NCI-H2107 treated with DMSO at 0.1 percent for 48 hours (cell line): ENCODE data around the gene AEBP2.
"Not testable (repeated sequence)": the region's sequence is repeated elsewhere in the genome, so short reads cannot be mapped to it uniquely, and the experiment has no call there.

Experiments
- DNase-seq: peaks from one replicate; lab custom pipeline; 2025; ENCODE audit not compliant: unreplicated experiment; lab: John Stamatoyannopoulos, UW

AEBP2 gene, protein sequence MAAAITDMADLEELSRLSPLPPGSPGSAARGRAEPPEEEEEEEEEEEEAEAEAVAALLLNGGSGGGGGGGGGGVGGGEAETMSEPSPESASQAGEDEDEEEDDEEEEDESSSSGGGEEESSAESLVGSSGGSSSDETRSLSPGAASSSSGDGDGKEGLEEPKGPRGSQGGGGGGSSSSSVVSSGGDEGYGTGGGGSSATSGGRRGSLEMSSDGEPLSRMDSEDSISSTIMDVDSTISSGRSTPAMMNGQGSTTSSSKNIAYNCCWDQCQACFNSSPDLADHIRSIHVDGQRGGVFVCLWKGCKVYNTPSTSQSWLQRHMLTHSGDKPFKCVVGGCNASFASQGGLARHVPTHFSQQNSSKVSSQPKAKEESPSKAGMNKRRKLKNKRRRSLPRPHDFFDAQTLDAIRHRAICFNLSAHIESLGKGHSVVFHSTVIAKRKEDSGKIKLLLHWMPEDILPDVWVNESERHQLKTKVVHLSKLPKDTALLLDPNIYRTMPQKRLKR

DNA sequence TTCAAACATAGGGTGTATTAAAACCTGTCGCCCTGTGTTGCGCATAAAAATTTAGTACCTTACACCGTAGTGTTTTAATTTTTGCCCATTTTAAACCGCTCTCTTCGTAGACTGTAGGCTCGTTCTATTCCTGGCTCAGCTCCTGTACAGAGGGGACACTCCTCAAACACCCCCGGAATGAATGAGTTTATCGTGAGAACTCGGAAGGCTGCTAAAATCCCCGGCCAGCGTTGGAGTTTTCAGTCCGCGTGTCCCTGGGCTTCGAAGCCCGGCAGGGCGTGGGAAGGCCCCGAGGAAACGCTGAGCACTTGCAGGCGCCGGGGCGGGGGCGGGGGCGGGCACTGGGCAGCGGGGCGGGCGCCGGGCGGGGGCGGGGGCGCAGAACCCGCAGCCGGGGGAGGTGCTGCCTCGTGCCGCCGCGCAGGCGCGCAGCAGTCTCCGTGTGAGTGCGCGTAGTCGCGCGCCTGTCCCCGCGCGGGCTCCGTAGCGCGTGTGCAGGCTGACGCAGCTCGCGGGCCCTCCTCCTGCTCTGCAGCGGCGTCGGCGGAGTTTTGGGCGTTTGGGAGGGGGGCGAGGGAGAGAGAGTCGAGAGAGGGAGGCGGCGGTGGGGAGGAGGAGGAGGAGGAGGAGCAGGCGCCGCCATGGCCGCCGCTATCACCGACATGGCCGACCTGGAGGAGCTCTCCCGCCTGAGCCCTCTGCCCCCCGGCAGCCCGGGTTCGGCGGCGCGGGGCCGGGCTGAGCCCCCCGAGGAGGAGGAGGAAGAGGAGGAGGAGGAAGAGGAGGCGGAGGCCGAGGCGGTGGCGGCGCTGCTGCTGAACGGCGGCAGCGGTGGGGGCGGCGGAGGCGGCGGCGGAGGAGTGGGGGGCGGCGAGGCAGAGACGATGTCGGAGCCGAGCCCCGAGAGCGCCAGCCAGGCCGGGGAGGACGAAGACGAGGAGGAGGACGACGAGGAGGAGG is at the start of gene AEBP2:
Gene AEBP2, plus strand, starts transcription at position 434 of the 960 bp plus-strand sequence. Its CDS starts 208 bp downstream, at position 642.
- peak; percentile 74 for DNase-seq

DNA sequence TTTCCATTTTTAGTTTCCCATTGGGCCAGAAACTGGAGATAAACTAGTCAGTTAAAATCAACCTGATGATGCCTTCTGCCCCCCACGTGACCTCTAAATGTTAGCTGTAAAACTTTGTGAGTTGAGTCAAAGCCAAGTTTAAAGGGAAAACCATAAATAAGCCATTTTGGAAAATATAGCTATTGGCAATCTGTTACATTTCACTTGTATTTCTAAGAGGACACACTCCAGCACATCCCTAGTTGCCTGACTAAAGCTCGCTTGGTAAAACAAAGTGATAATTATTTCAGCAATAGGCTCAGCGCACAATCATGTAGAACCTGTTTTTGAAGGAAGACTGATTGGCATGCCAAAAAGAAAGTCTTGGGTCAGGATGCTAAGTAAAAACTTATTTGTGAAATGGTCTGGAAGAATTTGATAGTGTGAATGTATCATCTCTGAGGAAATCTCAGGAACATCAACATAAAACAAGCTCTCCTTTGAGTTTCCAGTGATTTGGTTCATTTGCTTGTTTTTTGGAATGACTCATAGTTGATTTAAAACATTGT is 49.2 kb upstream of the AEBP2 start:
- no peak for DNase-seq

DNA sequence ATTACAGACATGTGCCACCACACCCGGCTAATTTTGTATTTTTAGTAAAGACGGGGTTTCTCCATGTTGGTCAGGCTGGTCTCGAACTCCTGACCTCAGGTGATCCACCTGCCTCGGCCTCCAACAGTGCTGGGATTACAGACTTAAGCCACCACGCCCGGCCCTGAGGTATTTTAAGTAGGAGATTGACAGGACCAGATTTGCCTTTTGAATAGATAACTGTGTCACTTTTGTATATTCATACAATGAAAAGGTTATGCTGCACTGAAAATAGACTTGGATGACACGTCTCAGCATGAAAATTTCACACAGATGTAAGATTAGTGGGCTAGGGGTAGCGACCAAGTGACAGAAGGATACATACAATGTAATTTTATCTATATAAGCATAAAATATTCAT is 46.6 kb upstream of the AEBP2 start:
- not testable (repeated sequence) for DNase-seq

DNA sequence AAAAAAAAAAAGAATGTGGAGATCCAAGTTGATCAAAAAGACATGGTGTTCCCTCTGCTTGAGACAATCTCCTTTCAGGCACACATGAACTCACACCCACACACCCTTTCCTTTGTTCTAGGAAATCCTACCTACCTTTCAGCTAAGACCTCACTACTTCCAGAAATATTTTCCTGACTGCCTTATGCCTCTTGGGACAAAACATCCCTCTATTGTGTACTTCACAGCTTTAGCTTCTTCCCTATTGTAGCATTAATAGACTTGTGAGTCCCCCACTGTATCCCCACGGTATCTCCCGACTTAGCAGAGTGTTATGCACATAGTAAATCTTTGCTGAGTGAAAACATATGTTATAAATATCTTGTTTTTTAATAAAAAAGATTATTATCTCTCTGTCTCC is 44.9 kb upstream of the AEBP2 start:
- DNase-seq = no peak

DNA sequence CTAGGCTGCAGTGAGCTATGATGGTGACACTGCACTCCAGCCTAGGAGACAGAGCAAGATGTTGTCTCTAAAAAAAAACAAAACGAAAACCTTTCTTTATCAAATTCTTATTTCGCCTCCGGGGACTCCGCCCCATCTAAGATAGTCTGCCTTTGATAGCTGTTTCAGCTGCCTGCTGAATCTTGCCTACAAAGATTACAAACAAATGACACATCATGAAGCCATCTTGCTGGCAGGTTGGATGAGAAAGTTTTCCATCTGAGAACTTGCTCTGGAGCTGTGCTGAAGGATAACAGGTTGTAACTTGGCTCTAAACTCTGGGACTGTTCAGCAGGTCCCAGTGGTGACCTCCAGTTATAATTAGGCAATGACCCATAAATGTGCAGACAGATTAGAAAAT is 41.8 kb upstream of the AEBP2 start:
- no peak for DNase-seq

DNA sequence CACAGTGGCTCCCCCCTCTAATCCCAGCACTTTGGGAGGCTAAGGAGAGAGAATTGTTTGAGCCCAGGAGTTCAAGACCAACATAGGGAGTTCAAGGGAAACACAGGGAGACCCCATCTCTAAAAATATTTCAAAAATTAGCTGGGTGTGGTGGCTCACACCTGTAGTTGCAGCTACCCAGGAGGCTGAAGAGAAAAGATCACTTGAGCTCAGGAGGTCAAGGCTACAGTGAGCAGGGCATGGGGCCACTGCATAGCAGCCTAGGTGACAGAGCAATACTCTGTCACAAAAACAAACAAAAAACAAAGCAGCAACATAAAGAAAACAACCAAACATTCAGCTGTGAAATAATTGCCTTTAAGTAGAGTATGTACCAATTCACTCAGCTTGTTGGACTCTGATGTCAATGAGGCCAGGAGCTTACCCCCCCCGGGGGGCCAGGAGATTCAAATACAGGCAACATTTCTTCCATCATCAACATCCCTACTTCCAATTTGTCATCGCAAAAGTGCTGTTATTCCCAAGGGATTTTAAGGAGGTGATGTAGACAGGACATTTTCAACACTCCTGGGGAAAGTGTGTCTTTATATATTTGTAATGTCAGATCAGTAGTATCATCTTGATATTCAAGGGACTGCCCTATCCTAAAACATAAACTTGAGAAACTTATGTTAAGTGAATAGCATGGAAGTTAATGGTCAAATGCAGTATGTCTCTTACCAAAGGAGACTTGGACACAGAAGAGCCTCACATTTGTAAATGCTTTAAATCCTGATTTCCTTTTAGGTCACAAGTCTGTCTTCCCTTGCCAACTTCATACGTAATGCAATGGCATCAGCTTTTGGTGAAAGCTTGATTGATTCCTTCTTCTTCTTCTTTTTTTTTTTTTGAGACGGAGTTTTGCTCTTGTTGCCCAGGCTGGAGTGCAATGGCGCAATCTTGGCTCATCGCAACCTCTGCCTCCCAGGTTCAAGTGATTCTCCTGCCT is 40.6 kb upstream of the AEBP2 start:
- no peak for DNase-seq

DNA sequence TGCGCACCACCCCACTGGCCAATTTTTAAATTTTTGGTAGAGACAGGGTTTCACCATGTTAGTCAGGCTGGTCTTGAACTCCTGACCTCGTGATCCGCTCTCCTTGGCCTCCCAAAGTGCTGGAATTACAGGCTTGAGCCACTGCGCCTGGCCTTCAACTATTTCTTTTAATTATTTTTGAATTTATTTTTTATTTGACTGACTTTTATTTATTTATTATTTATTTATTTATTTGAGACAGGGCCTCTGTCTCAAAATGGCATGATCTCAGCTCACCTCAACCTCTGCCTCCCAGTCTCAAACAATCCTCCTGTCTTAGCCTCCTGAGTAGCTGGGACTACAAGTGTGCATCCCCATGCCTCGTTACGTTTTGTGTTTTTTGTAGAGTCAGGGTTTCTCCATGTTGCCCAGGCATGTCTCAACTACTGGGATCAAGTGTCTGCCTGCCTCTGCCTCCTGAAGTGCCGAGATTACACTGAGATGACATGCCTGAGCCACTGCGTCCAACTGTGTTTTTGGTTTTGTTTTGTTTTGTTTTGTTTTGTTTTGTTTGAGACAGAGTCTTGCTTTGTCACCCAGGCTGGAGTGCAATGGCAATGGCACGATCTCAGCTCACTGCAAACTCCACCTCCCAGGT is 38.5 kb upstream of the AEBP2 start:
- DNase-seq = not testable (repeated sequence)

DNA sequence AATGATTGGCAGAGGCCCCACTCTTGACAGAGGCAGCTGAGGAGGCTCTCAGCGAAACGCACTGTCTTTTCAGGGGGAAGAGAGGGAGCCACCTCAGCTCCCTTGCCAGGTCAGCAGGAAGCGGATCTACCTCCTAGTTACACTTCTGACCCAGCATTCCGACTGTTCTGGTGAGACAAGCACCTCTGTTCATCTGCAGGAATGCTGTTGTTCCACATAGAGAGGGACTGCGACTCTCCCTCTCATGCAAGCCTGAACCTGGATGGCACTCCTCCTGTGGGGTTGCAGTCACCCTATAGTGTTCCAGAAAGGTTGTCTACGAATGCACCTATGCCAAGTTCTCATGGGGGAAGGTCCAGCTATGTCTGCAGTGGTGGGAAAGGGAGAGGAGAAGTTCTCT is 37.1 kb upstream of the AEBP2 start:
- no peak for DNase-seq

DNA sequence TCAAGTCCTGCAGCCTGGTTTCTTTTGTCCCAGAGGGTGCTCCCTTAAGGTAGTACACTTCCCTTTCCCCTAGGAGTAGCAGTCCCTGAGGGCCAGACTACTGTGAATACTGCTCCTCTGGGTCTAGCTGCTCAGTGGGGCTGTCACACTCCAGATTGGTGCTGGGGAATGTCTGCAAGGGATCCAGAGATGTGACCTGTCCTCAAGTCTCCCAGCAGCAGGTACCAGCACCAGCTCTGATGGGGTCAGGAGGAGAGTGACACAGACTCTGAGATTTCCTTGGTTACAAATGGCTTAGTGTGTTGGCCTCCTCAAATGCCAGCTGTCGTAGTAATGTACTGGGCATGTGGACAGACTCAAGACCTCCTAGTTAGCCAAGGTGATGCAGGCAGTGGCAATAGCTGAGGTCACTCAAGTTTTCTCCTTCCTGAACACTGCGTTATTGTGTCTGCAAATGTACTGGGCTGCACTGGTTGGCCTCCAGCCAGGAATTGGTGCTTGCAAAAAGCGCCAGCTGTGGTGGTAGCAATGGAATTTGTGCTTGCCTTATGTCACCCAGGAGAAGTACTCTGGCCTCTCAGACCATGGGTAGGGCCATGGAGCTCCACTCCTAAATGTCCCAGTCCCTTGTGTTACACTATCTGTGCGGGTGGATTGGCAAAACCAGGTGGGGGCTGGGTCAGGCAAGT is 36.4 kb upstream of the AEBP2 start:
- DNase-seq = no peak

DNA sequence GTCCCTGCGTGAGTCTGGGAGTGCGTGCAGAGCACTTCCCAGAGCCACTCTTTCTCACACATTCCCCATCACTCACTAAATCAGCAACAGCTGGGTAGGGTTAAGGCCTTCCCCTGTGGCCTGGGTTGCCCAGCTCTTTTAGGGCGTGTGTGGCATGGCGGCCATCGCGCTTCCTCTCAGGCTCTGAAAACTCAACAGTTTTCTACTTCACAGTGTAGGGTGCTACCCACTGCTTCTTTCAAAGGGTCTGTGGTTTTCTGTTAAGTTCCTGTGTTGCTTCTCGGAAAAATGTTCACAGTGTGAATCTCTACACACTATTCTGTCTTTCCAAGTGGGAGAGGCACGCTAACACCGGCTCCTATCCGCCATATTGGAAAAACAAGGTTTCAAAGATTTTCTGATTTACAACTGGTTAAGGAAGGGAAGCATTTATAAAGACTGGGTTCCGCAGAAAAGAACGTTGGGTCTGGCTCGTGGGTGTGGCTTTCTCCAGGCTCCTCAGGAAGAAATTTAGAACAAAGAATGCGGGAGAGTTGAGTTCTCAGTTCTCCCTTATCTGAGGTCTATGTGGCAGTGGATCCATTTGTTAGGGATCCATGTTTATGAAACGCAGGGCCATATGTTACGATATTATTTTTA is 34.9 kb upstream of the AEBP2 start:
- no peak for DNase-seq

DNA sequence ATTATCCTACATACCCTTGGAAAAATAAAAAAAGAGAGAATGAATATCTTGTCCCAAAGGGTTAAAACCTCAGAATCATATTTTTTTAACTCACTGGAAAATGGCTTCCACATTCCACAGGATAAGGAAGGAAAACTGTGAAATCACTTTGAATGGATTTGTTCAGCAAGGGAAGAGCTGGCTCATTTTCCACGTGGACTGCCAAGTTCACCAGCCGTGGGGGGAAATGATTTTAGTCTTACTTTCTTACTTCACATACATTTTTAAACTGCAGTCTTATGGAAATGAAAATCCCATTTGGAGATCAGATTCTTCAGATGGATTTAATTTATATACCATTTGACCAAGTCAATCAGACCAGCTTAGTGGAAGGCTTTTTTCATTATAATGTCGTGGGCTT is 29.9 kb upstream of the AEBP2 start:
- no peak for DNase-seq

DNA sequence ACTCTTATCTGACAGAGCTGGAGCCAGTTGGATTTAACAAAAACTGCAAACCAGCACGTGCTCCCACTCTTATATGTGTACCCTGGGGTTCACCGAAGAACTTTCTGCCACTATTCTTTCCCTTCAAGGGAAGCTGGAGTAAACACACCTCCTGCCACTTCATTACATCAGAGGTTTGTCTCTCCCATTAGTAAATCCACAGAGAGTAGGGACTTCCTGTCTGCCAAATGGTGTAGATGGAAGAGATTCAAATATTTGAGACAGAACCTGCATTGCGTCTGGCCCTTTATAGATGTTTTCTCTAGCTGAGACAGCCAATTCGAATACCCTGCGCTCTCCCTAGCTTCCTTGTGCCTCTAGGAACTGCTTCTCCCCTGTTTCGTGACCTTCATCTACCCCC is 29.1 kb upstream of the AEBP2 start:
- DNase-seq = no peak

DNA sequence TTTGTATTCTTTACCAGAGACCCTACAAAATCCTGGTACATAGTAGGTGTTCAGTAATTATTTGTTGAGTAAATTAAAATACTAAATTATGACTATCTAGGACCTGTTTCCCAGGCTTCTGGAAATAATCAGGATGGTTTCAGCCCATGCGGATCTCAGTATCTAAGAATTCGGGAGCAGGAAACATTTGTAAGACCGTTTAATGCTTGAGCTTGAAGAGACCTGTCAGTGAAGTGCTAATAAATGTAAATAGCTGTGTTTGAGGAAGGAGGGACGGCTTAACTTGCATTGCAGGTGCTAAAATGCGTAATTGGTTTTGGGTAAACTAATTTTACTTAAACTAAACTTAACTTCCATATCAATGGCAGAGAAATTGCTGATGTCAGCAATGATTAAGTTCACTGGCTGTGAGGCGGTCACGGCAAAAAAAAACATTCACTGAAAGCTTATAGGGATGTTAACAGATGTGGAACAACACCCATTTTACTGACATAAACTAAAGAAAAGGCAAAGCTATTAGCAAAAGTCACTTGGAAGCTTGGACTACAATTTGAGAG is 28.6 kb upstream of the AEBP2 start:
- DNase-seq = no peak

DNA sequence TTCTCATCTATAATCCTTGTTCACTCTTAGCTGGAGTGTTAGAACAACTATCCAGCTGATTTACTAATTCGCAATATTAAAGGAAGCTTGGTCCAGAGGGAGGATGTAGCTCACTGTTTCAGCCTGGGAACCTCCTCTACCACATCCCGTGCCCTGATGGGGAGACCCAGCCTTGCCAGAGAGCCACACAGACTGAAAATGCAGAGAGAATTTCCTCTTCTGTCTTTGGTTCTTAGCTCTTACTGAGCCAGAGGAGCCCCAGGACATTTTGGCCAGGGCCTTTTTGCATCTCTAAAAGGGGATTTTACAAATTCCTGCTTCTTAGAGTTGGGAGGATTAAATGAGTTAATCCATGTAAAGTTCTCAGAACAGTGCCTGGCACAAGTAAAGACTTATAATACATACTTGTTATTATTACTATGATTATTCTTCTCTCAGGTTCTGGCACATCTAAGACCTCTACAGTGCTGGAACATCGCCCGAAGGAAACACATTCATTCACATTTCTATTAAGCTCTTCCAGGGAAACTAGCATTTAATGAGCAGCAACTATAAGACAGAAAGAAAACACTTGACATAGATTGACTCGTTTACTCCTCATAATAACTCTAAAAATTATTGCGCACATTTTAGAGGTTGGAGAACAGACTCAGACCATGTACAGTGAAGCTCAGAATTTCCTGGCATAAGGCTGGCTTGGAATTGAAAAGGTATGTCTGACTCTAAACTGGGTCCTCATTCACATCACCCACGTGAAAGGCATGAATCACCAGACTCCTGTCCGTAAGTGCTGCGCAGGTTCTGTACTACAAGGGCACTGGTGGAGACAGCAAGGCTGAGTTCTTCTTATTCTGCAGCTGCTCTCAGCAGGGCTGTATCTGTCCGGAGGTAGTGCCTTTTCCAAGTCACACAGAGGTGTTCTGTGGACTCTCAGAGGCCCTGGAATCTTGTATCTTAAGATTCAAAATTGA is 27.8 kb upstream of the AEBP2 start:
- no peak for DNase-seq

DNA sequence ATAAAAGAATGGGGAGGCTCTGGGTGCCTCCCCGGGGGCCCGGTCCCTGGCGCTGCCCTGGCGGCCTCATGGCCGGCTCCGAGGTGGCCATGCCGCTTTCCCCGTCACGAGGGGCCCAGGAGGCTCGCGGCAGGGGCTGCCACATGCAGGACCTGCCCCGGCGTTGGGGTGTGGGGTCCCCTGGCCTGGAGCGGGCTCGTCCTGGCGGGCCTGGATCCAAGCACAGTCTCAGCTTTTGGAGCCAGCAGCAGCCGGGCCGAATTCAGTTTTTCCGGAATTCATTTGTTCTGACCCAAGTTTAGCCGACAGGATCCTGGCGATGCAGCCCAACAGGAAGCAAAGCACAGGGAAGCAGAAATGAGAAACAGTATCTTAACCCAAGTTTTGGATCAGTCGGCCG is 26.4 kb upstream of the AEBP2 start:
- DNase-seq = no peak

DNA sequence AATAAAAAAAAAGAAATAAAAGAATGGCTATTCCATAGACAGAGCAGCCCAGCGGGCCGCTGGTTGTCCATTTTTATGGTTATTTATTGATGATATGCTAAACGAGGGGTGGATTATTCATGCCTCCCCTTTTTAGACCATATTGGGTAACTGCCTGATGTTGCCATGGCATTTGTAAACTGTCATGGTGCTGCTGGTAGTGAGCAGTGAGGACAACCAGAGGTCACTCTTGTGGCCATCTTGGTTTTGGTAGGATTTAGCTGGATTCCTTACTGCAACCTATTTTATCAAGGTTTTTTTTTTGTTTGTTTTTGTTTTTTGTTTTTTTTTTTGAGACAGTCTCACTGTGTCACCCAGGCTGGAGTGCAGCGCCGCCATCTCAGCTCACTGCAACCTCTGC is 25.7 kb upstream of the AEBP2 start:
- DNase-seq = not testable (repeated sequence)

DNA sequence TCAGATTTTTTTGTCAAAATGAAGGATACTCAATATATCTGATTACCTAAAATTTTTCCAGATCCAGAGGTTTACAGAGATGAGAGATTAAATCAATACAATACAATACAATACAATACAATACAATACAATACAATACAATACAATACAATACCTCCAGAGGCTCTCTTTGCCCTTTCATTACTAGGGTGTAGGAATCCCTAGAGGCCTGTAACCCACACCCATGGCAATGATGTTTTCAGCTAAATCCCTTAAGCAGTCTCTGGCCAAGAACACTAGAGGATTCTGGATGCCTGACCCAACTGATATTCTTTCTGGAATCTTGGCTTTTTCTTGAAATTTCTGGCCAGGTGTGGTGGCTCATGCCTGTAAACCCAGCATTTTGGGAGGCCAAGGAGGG is 23.7 kb upstream of the AEBP2 start:
- no peak for DNase-seq
